Panc1 (cell line): ENCODE measurements around the gene PLCZ1. TPM values are rescaled to one million over a fixed set of nuclear protein-coding genes. Genes with fewer than 3 reads are reported as not detected.

Source experiments
- ATAC-seq: fragments of 200-7000 bp; cut with Tn5 transposase; 2 replicates; pipeline ENCODE4 v1.9.1; 2020; ENCODE audit warnings: mild to moderate bottlenecking, moderate library complexity
- BruUV-seq: library from RNA; stranded (reverse); fragments of 400-500 nt; replicated peaks from 2 replicates; lab custom pipeline; 2021; lab: Mats Ljungman, UMichigan
- CTCF ChIA-PET: fragments of 300-600 bp; sonication (Branson Sonifier 250); formaldehyde crosslinking; loops from one replicate; lab custom pipeline; 2022; ENCODE audit warnings: antibody characterized with exemption; lab: Charles Lee
- POLR2A ChIA-PET: fragments of 300-600 bp; sonication (Branson Sonifier 250); formaldehyde crosslinking; loops from one replicate; lab custom pipeline; 2022; ENCODE audit warnings: antibody characterized with exemption; lab: Charles Lee
- DNase-seq: peaks from one replicate; pipeline ENCODE4 v3.0.0-alpha.2; 2010; ENCODE audit warnings: low read depth, low spot score
- H3K27ac ChIP-seq: 2 replicates; pipeline ENCODE4 v1.5.1; 2011; ENCODE audit warnings: mild to moderate bottlenecking, low read length, inconsistent platforms
- H3K27me3 ChIP-seq: fragments of 200-500 bp; sonication (Bioruptor generic); 2 replicates; pipeline ENCODE4 v1.6.0; 2014; ENCODE audit warnings: low read length, inconsistent platforms; ENCODE audit not compliant: control insufficient read depth, insufficient read depth
- H3K36me3 ChIP-seq: fragments of 200-500 bp; sonication (Bioruptor generic); 2 replicates; pipeline ENCODE4 v1.5.1; 2014; ENCODE audit warnings: inconsistent platforms, mild to moderate bottlenecking, low read length, moderate library complexity; ENCODE audit not compliant: control insufficient read depth, insufficient read depth
- H3K4me1 ChIP-seq: 2 replicates; pipeline ENCODE4 v1.5.1; 2011; ENCODE audit warnings: inconsistent platforms, mild to moderate bottlenecking, low read length, moderate library complexity; ENCODE audit not compliant: control insufficient read depth, insufficient read depth
- H3K4me3 ChIP-seq, 2 experiments: 2 replicates each; pipeline ENCODE4 v1.5.1; 2011 to 2012; ENCODE audit warnings: low read depth in 2 of 2, low read length in 2 of 2, mild to moderate bottlenecking in 2 of 2, inconsistent platforms in 1 of 2, moderate library complexity in 1 of 2
- H3K9me3 ChIP-seq: fragments of 200-500 bp; sonication (Bioruptor generic); 2 replicates; pipeline ENCODE4 v1.5.1; 2014; ENCODE audit warnings: low read depth, mild to moderate bottlenecking, inconsistent platforms, low read length, moderate library complexity; ENCODE audit not compliant: control insufficient read depth, insufficient read depth
- TCF7L2 ChIP-seq: IDR thresholded peaks from 2 replicates; pipeline ENCODE4 v1.6.1; 2011; ENCODE audit warnings: mild to moderate bottlenecking, low read depth, low read length, inconsistent platforms
- in situ Hi-C: cut with HindIII; loops from 2 replicates; pipeline ENCODE4 v1.10.0; 2016; ENCODE audit warnings: low sequenced_read_pairs, low pct_unique_long_range_greater_than_20kb
- intact Hi-C: fragments of 100-400 bp; cut with micrococcal nuclease; formaldehyde crosslinking; loops from one replicate; pipeline ENCODE4 v1.10.0; 2022; ENCODE audit not compliant: unreplicated experiment
- total RNA-seq: library from RNA; stranded (reverse); gene quantifications from one replicate; pipeline ENCODE4 v1.2.1, GENCODE V29; 2021; ENCODE audit not compliant: unreplicated experiment

Gene PLCZ1
- total RNA-seq, 1 experiment from 2014 or later = not detected

DNA sequence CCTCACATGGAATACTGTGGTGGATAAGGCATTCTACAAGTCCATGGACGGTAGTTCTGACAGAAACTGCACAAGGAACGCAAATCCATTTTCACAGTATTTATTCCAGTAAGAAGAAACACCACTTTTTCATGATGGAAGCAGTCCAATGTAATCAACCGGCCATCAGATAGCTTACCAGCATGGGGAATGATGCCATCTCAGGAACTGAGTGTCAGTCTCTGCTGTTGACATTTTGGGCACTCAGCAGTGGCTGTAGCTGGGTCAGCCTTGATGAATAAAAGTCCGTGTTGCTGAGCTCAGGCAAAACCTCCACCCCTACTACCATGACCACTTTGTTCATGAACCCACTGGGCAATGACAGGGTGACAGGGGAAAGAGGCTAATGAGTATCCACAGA lies 103.4 kb downstream of the PLCZ1 start:
- in situ Hi-C loops (no loop called here), intact Hi-C loops (no loop called here)
- BruUV-seq = no TSS peak
- DNase-seq (no peak), ATAC-seq (no peak)
- ChIA-PET CTCF (no interaction called here), POLR2A (no interaction called here)
- no peak overlapping the region for H3K4me3 ChIP-seq
- TF ChIP-seq TCF7L2 = no peak
- no peaks in the 10 kb centered on the region for H3K27me3 ChIP-seq
- no peaks in the 10 kb centered on the region for H3K9me3 ChIP-seq
- H3K27ac ChIP-seq = no peak overlapping the region
- H3K4me1 ChIP-seq = no peaks in the 10 kb centered on the region
- no peaks in the 10 kb centered on the region for H3K36me3 ChIP-seq

Other genes starting within 250 kb of the PLCZ1 start
- not detected for gene CAPZA3, start 107 bp upstream of the PLCZ1 start, total RNA-seq